Neuronal stem cell (in vitro differentiated cells): ENCODE results near the gene ZNF337.
"Not testable (repeated sequence)": the region's sequence is repeated elsewhere in the genome, so short reads cannot be mapped to it uniquely, and the experiment has no call there.

Source experiments
- DNase-seq: peaks from one replicate; pipeline ENCODE4 v3.0.0-alpha.2; 2013; ENCODE audit warnings: low spot score
- H2AFZ ChIP-seq: one replicate; pipeline ENCODE4 v1.6.1; 2013; ENCODE audit warnings: mild to moderate bottlenecking, low read length, inconsistent platforms
- H2AK5ac ChIP-seq: 2 replicates; pipeline ENCODE4 v1.6.1; 2013; ENCODE audit warnings: low read depth, mild to moderate bottlenecking, inconsistent platforms, low read length, moderate library complexity, mixed read lengths
- H2BK120ac ChIP-seq: 2 replicates; pipeline ENCODE4 v1.6.1; 2013; ENCODE audit warnings: low read depth, mild to moderate bottlenecking, inconsistent platforms, low read length, moderate library complexity, mixed read lengths
- H2BK12ac ChIP-seq: one replicate; pipeline ENCODE4 v1.6.1; 2013; ENCODE audit warnings: low read length, inconsistent platforms
- H2BK15ac ChIP-seq: 2 replicates; pipeline ENCODE4 v1.6.1; 2013; ENCODE audit warnings: mild to moderate bottlenecking, low read length, inconsistent platforms, mixed read lengths
- H2BK5ac ChIP-seq: one replicate; pipeline ENCODE4 v1.6.1; 2013; ENCODE audit warnings: inconsistent platforms, mild to moderate bottlenecking, low read length, moderate library complexity
- H3K14ac ChIP-seq: one replicate; pipeline ENCODE4 v1.6.1; 2013; ENCODE audit warnings: low read length, inconsistent platforms
- H3K18ac ChIP-seq: 2 replicates; pipeline ENCODE4 v1.6.1; 2013; ENCODE audit warnings: low read length, inconsistent platforms
- H3K23ac ChIP-seq: 2 replicates; pipeline ENCODE4 v1.6.1; 2013; ENCODE audit warnings: low read depth, mild to moderate bottlenecking, mixed read lengths, low read length, inconsistent platforms; ENCODE audit not compliant: poor library complexity
- H3K27ac ChIP-seq: replicated peaks from 3 replicates; pipeline ENCODE4 v1.5.1; 2013; ENCODE audit warnings: low read length, inconsistent platforms
- H3K27me3 ChIP-seq, 3 experiments: 2 replicates each; pipeline ENCODE4 v1.6.1; 2013; ENCODE audit warnings: low read length in 3 of 3, mild to moderate bottlenecking in 2 of 3, inconsistent platforms in 1 of 3, low read depth in 1 of 3, mixed read lengths in 1 of 3, moderate library complexity in 1 of 3; ENCODE audit not compliant: control insufficient read depth in 3 of 3, insufficient read depth in 3 of 3
- H3K36me3 ChIP-seq, 2 donors: replicated peaks in 1 of 2; 2 replicates each; pipeline ENCODE4 v1.6.1; 2013; ENCODE audit warnings: low read length in 2 of 2; ENCODE audit not compliant: control insufficient read depth in 2 of 2, insufficient read depth in 2 of 2
- H3K4ac ChIP-seq: 2 replicates; pipeline ENCODE4 v1.6.1; 2013; ENCODE audit warnings: inconsistent platforms, mild to moderate bottlenecking, low read length, moderate library complexity
- H3K4me1 ChIP-seq, 2 donors: 1 replicate in 1 of 2; 2 replicates in 1 of 2; pipeline ENCODE4 v1.6.1; 2013; ENCODE audit warnings: low read length in 2 of 2, low read depth in 1 of 2; ENCODE audit not compliant: control insufficient read depth in 2 of 2, insufficient read depth in 1 of 2
- H3K4me2 ChIP-seq: one replicate; pipeline ENCODE4 v1.6.1; 2013; ENCODE audit warnings: mild to moderate bottlenecking, low read length, inconsistent platforms; ENCODE audit not compliant: insufficient read depth, poor library complexity, severe bottlenecking
- H3K4me3 ChIP-seq, 2 donors: 2 replicates each; pipeline ENCODE4 v1.5.1; 2013; ENCODE audit warnings: low read length in 2 of 2, mild to moderate bottlenecking in 2 of 2, inconsistent platforms in 1 of 2, moderate library complexity in 1 of 2
- H3K79me1 ChIP-seq: one replicate; pipeline ENCODE4 v1.6.1; 2013; ENCODE audit warnings: low read depth, mild to moderate bottlenecking, inconsistent platforms, low read length, moderate library complexity
- H3K9ac ChIP-seq: one replicate; pipeline ENCODE4 v1.6.1; 2013; ENCODE audit warnings: mild to moderate bottlenecking, low read depth, low read length, inconsistent platforms; ENCODE audit not compliant: poor library complexity
- H3K9me3 ChIP-seq, 2 donors: replicated peaks in 1 of 2; 2 replicates each; pipeline versions ENCODE3 to v1.6.1; 2013; ENCODE audit warnings: low read length in 2 of 2, mild to moderate bottlenecking in 2 of 2, inconsistent platforms in 1 of 2, low read depth in 1 of 2, mixed read lengths in 1 of 2, moderate library complexity in 1 of 2; ENCODE audit not compliant: control insufficient read depth in 2 of 2, insufficient read depth in 1 of 2
- H4K8ac ChIP-seq: one replicate; pipeline ENCODE4 v1.6.1; 2013; ENCODE audit warnings: low read depth, mild to moderate bottlenecking, inconsistent platforms, low read length, moderate library complexity
- H4K91ac ChIP-seq: one replicate; pipeline ENCODE4 v1.6.1; 2013; ENCODE audit warnings: low read length, low read depth, mild to moderate bottlenecking, inconsistent platforms; ENCODE audit not compliant: poor library complexity
- WGBS, 2 donors: extraction: QIAGEN DNeasy Blood & Tissue Kit; methylation state at CpG; one replicate each; pipeline ENCODE4 v1.1.7; 2013; ENCODE audit warnings: missing lambda C conversion rate in 2 of 2, mixed read lengths in 1 of 2; ENCODE audit not compliant: insufficient read length in 2 of 2, insufficient replicate concordance in 1 of 2; ENCODE audit errors: extremely low coverage in 2 of 2; 5-methylcytosine and 5-hydroxymethylcytosine counted together

Gene ZNF337

DNA sequence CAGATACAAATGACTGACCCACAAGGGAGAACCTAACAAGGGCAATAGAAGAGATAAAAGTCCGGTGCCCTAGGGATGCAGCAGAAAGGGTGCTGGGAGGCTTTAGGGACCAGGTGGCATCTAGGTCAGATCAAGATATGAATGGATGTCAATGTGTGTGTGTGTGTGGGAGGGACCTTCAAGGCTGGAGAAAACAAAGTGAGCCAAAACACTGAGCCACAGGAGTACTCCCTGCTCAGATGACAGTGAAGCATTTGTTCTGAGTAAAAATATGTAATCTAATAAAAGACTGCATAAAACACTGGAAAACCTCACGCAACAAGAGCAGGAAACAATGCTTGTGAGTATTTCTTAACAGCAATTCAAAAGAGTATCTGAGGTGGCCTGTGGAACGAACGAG, 28.2 kb downstream of the ZNF337 start:
- no peaks in the 10 kb centered on the region for H3K4me1 ChIP-seq
- DNase-seq, result no peak
- no peak overlapping the region for H2BK5ac ChIP-seq
- H3K36me3 ChIP-seq, result peaks cover 7 to 11% of the 10 kb centered on the region in 2 donors
- no peak overlapping the region for H3K4ac ChIP-seq
- H3K9ac ChIP-seq, result no peak overlapping the region
- H3K23ac ChIP-seq, result no peak overlapping the region
- H3K79me1 ChIP-seq, result no peaks in the 10 kb centered on the region
- no peak overlapping the region for H3K4me2 ChIP-seq
- no peak overlapping the region for H4K91ac ChIP-seq
- peaks cover 0 to 2% of the 10 kb centered on the region in 2 donors for H3K9me3 ChIP-seq
- H2BK12ac ChIP-seq, result no peak overlapping the region
- no peak overlapping the region for H3K27ac ChIP-seq
- H3K18ac ChIP-seq, result no peak overlapping the region
- no CpG with 5 or more reads among the region's 4 CpGs for WGBS, 2 donors
- no peak overlapping the region for H2BK15ac ChIP-seq
- H2BK120ac ChIP-seq, result no peak overlapping the region
- no peak overlapping the region for H2AFZ ChIP-seq
- no peaks in the 10 kb centered on the region for H3K27me3 ChIP-seq
- no peak overlapping the region for H3K4me3 ChIP-seq
- no peak overlapping the region for H4K8ac ChIP-seq
- H3K14ac ChIP-seq, result no peak overlapping the region
- no peak overlapping the region for H2AK5ac ChIP-seq

DNA sequence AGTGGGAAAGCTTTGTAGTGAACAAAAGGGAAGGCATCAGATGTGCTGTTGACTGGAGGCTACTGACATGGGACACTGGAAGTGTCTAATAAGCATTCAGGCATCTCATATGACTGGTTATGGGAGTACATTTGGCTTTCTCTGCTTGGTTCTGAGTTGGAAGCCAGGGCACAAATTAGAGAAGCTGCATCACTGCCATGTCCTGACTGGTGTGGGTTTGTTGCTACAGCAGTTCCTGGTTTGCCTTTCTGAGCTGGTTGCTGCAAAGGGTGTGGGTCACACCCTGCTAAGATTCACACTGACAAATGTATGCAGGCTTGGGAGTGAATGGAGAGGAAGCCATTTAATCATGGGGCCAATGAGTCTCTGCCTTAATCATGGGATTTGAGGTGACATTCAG, 36.7 kb downstream of the ZNF337 start:
- DNase-seq, result no peak
- no peak overlapping the region for H3K4me2 ChIP-seq
- peaks cover 0 to 3% of the 10 kb centered on the region in 2 donors for H3K9me3 ChIP-seq
- no peak overlapping the region for H3K4ac ChIP-seq
- no peak overlapping the region for H2BK120ac ChIP-seq
- H3K36me3 ChIP-seq, result no peaks in the 10 kb centered on the region
- no peak overlapping the region for H4K8ac ChIP-seq
- H3K79me1 ChIP-seq, result no peaks in the 10 kb centered on the region
- no peak overlapping the region for H3K4me3 ChIP-seq
- H3K23ac ChIP-seq, result no peak overlapping the region
- H2BK12ac ChIP-seq, result no peak overlapping the region
- no peak overlapping the region for H3K14ac ChIP-seq
- H3K4me1 ChIP-seq, result peaks cover 2 to 3% of the 10 kb centered on the region in 2 donors
- no peak overlapping the region for H3K27ac ChIP-seq
- no peak overlapping the region for H3K18ac ChIP-seq
- peak overlapping the region; percentile 17 for H2AFZ ChIP-seq
- H4K91ac ChIP-seq, result no peak overlapping the region
- no peak overlapping the region for H2AK5ac ChIP-seq
- H2BK5ac ChIP-seq, result no peak overlapping the region
- no peak overlapping the region for H3K9ac ChIP-seq
- no peaks in the 10 kb centered on the region for H3K27me3 ChIP-seq
- no peak overlapping the region for H2BK15ac ChIP-seq

- Histone ChIP-seq H2BK5ac (no peak overlapping the region), H3K4ac (no peak overlapping the region), H3K79me1 (no peaks in the 10 kb centered on the region), H3K27me3 (no peaks in the 10 kb centered on the region), H2BK120ac (no peak overlapping the region), H2BK15ac (no peak overlapping the region), H2AK5ac (no peak overlapping the region), H4K91ac (no peak overlapping the region), H3K9me3 (no peaks in the 10 kb centered on the region), H3K36me3 (no peaks in the 10 kb centered on the region), H3K23ac (no peak overlapping the region), H3K9ac (no peak overlapping the region), H3K4me3 (no peak overlapping the region), H2AFZ (no peak overlapping the region), H3K14ac (no peak overlapping the region), H2BK12ac (no peak overlapping the region), H3K27ac (no peak overlapping the region), H3K4me2 (no peak overlapping the region), H3K18ac (no peak overlapping the region), H4K8ac (no peak overlapping the region), H3K4me1 (no peaks in the 10 kb centered on the region)
- no peak for DNase-seq
These were observed 42.2 kb downstream of the ZNF337 start for GRCh38 chr20:25654487-25654886.

DNA sequence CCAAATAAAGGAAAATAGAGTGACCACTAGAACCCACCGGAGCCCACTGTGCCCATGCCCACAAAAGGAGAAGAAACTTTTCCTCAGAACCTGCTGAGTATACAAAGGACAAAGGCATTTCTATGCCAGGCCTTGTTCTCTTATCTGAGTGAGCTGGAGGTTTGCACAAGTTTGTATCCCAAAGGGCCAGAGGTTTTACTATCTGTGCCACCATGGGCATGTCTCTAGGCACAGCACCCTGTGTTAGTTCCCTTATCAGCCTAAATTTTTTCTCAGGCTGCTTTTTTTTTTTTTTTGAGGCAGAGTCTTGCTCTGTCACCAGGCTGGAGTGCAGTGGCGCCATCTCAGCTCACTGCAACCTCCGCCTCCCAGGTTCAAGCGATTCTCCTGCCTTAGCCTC, 43.8 kb downstream of the ZNF337 start:
- not testable (repeated sequence) for H3K4ac ChIP-seq, H3K4me1 ChIP-seq, H3K27ac ChIP-seq, H2AK5ac ChIP-seq, H3K36me3 ChIP-seq, H2AFZ ChIP-seq, H2BK12ac ChIP-seq, H3K9ac ChIP-seq, H3K27me3 ChIP-seq, DNase-seq, H2BK120ac ChIP-seq, H3K4me3 ChIP-seq, H3K23ac ChIP-seq, H3K14ac ChIP-seq, H3K4me2 ChIP-seq, H4K91ac ChIP-seq, H3K79me1 ChIP-seq, H2BK15ac ChIP-seq, H2BK5ac ChIP-seq, H3K9me3 ChIP-seq, H3K18ac ChIP-seq, H4K8ac ChIP-seq
- WGBS, 2 donors, result no CpG with 5 or more reads among the region's 4 CpGs
